ENCODE data around the gene MT1X. TPM values are rescaled to one million over a fixed set of nuclear protein-coding genes. Genes with fewer than 3 reads are reported as not detected.

Gene MT1X
- polyA plus RNA-seq, 1 donor (not counting 4 experiments of a cell fraction or from before 2014, with no cell fraction given), result 58.3 TPM

DNA sequence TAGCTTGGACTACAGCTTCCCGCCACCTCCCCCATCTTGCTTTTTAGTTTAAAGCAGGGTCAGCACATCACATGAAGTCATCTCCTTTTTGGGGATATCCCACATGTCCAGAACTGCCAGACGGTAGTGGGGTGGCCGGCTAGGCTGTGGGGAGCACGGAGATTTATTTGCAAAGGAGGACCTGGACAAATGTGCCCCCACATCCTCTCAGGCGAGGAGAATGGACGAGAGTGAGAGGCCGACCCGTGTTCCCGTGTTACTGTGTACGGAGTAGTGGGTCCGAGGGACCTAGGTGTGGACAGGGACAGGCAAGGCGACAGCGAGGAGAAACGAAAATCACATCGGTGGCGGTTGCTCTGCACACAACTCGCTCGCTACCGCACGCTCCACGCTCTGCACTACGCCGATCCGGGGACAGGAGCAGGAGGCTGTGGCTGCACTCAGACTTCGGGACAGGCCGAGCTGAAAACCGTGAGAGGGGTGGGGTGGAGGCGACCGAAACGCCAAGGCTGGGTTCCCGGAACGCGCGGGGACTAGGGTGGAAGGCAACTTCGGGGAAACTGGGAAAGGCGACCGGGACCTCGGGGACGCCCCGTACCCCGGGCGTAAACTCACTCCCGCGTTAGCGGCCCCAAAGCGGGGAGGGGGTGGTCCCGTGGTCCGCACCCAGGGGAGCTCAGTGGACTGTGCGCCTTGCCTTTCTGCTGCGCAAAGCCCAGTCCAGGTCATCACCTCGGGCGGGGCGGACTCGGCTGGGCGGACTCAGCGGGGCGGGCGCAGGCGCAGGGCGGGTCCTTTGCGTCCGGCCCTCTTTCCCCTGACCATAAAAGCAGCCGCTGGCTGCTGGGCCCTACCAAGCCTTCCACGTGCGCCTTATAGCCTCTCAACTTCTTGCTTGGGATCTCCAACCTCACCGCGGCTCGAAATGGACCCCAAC is 44.2 kb upstream of the MT1X start, which contains the start of gene MT1A:
MT1A (plus strand) TSS at position 853 of the 937 bp plus-strand sequence; CDS start at position 926, 73 bp downstream.
- H3K27me3 ChIP-seq (ENCODE audit: control insufficient read depth, extremely low read depth, insufficient read depth, low read length), result peaks cover 47% of the 10 kb centered on the region
- no peaks in the 10 kb centered on the region for H3K9me1 ChIP-seq (ENCODE audit: control insufficient read depth, extremely low read depth, insufficient read depth, low read length)
- H4K20me1 ChIP-seq (ENCODE audit: control insufficient read depth, extremely low read depth, insufficient read depth, low read length), result no peaks in the 10 kb centered on the region
- H3K9me3 ChIP-seq (ENCODE audit: control insufficient read depth, low read depth, low read length), result no peaks in the 10 kb centered on the region
- DNase-seq (ENCODE audit: low read depth, low spot score), result no peak
- peak within 1 kb of the TSS; percentile 41 for H3K4me2 ChIP-seq (ENCODE audit: control insufficient read depth, extremely low read depth, insufficient read depth, low read depth, low read length)
- dilution Hi-C loops (cut with MboI; ENCODE audit: extremely low pct_ligation_motif_present, low sequenced_read_pairs), result no loop called here
- no peak within 1 kb of the TSS for H2AFZ ChIP-seq (ENCODE audit: control insufficient read depth, low read length)
- FAIRE-seq, result no peak
- H3K4me3 ChIP-seq (ENCODE audit: control insufficient read depth in 2 of 3, extremely low read depth in 1 of 3, insufficient read depth in 2 of 3, low read depth in 1 of 3, low read length in 3 of 3), result peak within 1 kb of the TSS in 2 of 3 experiments; percentile 18 to 27
- H3K36me3 ChIP-seq (ENCODE audit: control insufficient read depth in 2 of 2, extremely low read depth in 1 of 2, insufficient read depth in 2 of 2, low read length in 2 of 2), result no peaks in the 10 kb centered on the region
- H3K27ac ChIP-seq (ENCODE audit: control insufficient read depth, insufficient read depth, low read length), result no peak within 1 kb of the TSS
- H3K4me1 ChIP-seq (ENCODE audit: control insufficient read depth, extremely low read depth, insufficient read depth, low read length), result peaks cover 4% of the 10 kb centered on the region
- no peak within 1 kb of the TSS for H3K9ac ChIP-seq (ENCODE audit: control insufficient read depth, extremely low read depth, insufficient read depth, low read length)
- no peak for TF ChIP-seq EZH2 (IDR thresholded peaks at IDR 0.05; ENCODE audit: low read length)
- TF ChIP-seq, protein P1, sequence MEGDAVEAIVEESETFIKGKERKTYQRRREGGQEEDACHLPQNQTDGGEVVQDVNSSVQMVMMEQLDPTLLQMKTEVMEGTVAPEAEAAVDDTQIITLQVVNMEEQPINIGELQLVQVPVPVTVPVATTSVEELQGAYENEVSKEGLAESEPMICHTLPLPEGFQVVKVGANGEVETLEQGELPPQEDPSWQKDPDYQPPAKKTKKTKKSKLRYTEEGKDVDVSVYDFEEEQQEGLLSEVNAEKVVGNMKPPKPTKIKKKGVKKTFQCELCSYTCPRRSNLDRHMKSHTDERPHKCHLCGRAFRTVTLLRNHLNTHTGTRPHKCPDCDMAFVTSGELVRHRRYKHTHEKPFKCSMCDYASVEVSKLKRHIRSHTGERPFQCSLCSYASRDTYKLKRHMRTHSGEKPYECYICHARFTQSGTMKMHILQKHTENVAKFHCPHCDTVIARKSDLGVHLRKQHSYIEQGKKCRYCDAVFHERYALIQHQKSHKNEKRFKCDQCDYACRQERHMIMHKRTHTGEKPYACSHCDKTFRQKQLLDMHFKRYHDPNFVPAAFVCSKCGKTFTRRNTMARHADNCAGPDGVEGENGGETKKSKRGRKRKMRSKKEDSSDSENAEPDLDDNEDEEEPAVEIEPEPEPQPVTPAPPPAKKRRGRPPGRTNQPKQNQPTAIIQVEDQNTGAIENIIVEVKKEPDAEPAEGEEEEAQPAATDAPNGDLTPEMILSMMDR (optimal IDR thresholded peaks at IDR 0.05 in 1 of 3, IDR thresholded peaks at IDR 0.05 in 1 of 3, conservative IDR thresholded peaks at IDR 0.05 in 1 of 3; ENCODE audit: extremely low read depth in 1 of 3, insufficient read depth in 2 of 3, low read length in 3 of 3), result no peak
- no peaks in the 10 kb centered on the region for H3K79me2 ChIP-seq (ENCODE audit: control insufficient read depth, insufficient read depth, low read length)

DNA sequence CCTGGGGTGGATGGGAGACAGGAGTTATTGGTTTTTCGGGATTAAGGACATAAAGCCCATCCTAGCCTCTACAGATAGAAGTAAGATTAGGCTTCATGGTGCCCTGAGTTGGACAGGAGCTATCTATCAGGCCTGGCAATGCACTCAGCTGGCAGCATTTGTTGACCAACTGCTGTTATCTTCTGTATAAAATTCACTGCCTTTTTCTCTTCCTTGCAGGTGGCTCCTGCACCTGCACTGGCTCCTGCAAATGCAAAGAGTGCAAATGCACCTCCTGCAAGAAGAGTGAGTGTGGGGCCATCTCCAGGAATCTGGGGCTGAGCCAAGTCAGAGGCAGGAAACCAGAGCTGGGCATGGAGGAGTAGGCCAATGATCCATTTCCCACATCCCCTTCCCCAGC is 43.2 kb upstream of the MT1X start:
- no peak overlapping the region for H3K27ac ChIP-seq (ENCODE audit: control insufficient read depth, insufficient read depth, low read length)
- H3K4me1 ChIP-seq (ENCODE audit: control insufficient read depth, extremely low read depth, insufficient read depth, low read length), result peaks cover 4% of the 10 kb centered on the region
- no peak for FAIRE-seq

More for the DNA sequence above, 43.2 kb upstream of the MT1X start:
- Histone ChIP-seq H3K9ac (ENCODE audit: control insufficient read depth, extremely low read depth, insufficient read depth, low read length) (no peak overlapping the region), H4K20me1 (ENCODE audit: control insufficient read depth, extremely low read depth, insufficient read depth, low read length) (no peaks in the 10 kb centered on the region), H3K36me3 (ENCODE audit: control insufficient read depth in 2 of 2, extremely low read depth in 1 of 2, insufficient read depth in 2 of 2, low read length in 2 of 2) (no peaks in the 10 kb centered on the region), H2AFZ (ENCODE audit: control insufficient read depth, low read length) (no peak overlapping the region), H3K9me1 (ENCODE audit: control insufficient read depth, extremely low read depth, insufficient read depth, low read length) (no peaks in the 10 kb centered on the region), H3K27me3 (ENCODE audit: control insufficient read depth, extremely low read depth, insufficient read depth, low read length) (peaks cover 42% of the 10 kb centered on the region), H3K4me2 (ENCODE audit: control insufficient read depth, extremely low read depth, insufficient read depth, low read depth, low read length) (no peak overlapping the region), H3K9me3 (ENCODE audit: control insufficient read depth, low read depth, low read length) (no peaks in the 10 kb centered on the region), H3K79me2 (ENCODE audit: control insufficient read depth, insufficient read depth, low read length) (no peaks in the 10 kb centered on the region), H3K4me3 (ENCODE audit: control insufficient read depth in 2 of 3, extremely low read depth in 1 of 3, insufficient read depth in 2 of 3, low read depth in 1 of 3, low read length in 3 of 3) (no peak overlapping the region)
- no peak for DNase-seq (ENCODE audit: low read depth, low spot score)
- dilution Hi-C loops (cut with MboI; ENCODE audit: extremely low pct_ligation_motif_present, low sequenced_read_pairs), result no loop called here
- TF ChIP-seq, protein P1 (optimal IDR thresholded peaks at IDR 0.05 in 1 of 3, IDR thresholded peaks at IDR 0.05 in 1 of 3, conservative IDR thresholded peaks at IDR 0.05 in 1 of 3; ENCODE audit: extremely low read depth in 1 of 3, insufficient read depth in 2 of 3, low read length in 3 of 3), result no peak
- TF ChIP-seq EZH2 (IDR thresholded peaks at IDR 0.05; ENCODE audit: low read length), result no peak
